Immature natural killer cell (primary cell): ENCODE data around the gene CAMK1G. TPM values are rescaled to one million over a fixed set of nuclear protein-coding genes. Genes with fewer than 3 reads are reported as not detected.

ENCODE experiments used
- DNase-seq, 3 donors: peaks; one replicate each; pipeline ENCODE4 v3.0.0; 2022; ENCODE audit warnings: mixed read lengths in 1 of 3
- H3K27ac Mint-ChIP-seq, 6 donors: one replicate each; pipeline ENCODE4 v1.8.0; 2020; ENCODE audit warnings: mixed read lengths in 6 of 6, mild to moderate bottlenecking in 5 of 6, inconsistent platforms in 4 of 6, moderate library complexity in 3 of 6
- H3K27me3 Mint-ChIP-seq, 3 donors: one replicate each; pipeline ENCODE4 v1.8.0; 2020 to 2021; ENCODE audit warnings: low read depth in 3 of 3, mild to moderate bottlenecking in 3 of 3, mixed read lengths in 3 of 3, moderate library complexity in 3 of 3, inconsistent platforms in 1 of 3
- H3K36me3 Mint-ChIP-seq, 3 donors: one replicate each; pipeline ENCODE4 v1.8.0; 2020; ENCODE audit warnings: mixed read lengths in 3 of 3, inconsistent platforms in 2 of 3, mild to moderate bottlenecking in 2 of 3
- H3K4me1 Mint-ChIP-seq, 2 donors: one replicate each; pipeline ENCODE4 v1.8.0; 2020; ENCODE audit warnings: inconsistent platforms in 2 of 2, mild to moderate bottlenecking in 2 of 2, mixed read lengths in 2 of 2, moderate library complexity in 1 of 2
- H3K4me3 Mint-ChIP-seq, 5 donors: one replicate each; pipeline ENCODE4 v1.8.0; 2020; ENCODE audit warnings: mild to moderate bottlenecking in 5 of 5, mixed read lengths in 5 of 5, inconsistent platforms in 3 of 5, moderate library complexity in 3 of 5
- H3K9me3 Mint-ChIP-seq, 6 donors: one replicate each; pipeline ENCODE4 v1.8.0; 2020; ENCODE audit warnings: mild to moderate bottlenecking in 6 of 6, mixed read lengths in 6 of 6, inconsistent platforms in 4 of 6, moderate library complexity in 3 of 6
- polyA plus RNA-seq, 3 donors: library from polyadenylated mRNA; unstranded; fragments of 300-500 nt; fragmentation: Illumina TruSeq; gene quantifications; one replicate each; pipeline ENCODE4 v1.2.3, GENCODE V29; 2021

Gene CAMK1G
- polyA plus RNA-seq, 3 donors from 2014 or later: not detected

DNA sequence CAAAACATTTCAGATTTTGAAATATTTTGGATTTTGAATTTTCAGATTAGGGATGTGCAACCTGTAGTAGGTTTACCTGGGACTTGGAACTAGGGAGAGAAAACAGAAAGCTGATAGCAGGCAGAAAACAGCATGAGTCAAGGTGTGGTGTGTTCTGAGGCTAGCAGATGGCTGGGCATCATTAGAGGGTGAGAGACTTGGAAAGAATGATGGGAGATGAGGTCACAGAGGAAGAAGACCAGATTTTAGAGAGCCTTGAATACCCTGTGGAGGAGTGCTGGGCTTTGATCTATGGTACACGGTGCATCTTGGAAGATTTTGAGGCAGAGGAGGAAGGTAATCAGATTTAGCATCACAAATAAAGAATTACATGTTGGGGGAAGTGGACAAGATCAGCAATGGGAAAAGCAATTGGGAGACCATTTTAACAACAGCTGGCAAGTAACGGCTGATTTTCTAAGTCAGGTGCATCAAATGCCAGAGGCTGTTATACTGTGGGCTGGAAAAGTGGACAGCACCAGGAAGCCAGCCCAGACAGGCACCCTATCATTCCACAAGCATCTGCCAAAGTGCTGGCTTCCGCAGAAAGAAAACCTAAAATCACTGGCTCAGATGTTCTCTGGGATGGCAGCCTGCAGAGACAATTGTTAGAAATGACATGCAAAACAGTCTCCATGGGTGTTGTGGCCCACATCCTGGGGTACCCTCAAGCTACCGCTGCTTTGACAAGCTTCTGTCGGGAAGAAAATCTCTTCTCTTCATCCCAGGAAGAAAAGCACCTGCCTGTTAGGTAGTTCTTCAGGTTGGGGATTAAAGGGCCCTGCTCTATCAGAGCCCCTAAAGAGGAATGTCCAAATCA lies 30.9 kb upstream of the CAMK1G start:
- no peaks in the 10 kb centered on the region for H3K4me1 Mint-ChIP-seq
- H3K36me3 Mint-ChIP-seq: no peaks in the 10 kb centered on the region
- H3K27ac Mint-ChIP-seq: no peak overlapping the region
- no peak for DNase-seq
- no peak overlapping the region for H3K4me3 Mint-ChIP-seq
- H3K9me3 Mint-ChIP-seq: no peaks in the 10 kb centered on the region
- H3K27me3 Mint-ChIP-seq: peaks cover 0 to 4% (median 2%) of the 10 kb centered on the region in 3 donors

GRCh38 chr1:209554761-209555611 lies 28.5 kb upstream of the CAMK1G start:
- peaks cover 1 to 4% (median 2%) of the 10 kb centered on the region in 3 donors for H3K27me3 Mint-ChIP-seq
- no peaks in the 10 kb centered on the region for H3K4me1 Mint-ChIP-seq
- no peaks in the 10 kb centered on the region for H3K9me3 Mint-ChIP-seq
- no peak overlapping the region for H3K27ac Mint-ChIP-seq
- no peak overlapping the region for H3K4me3 Mint-ChIP-seq
- no peak for DNase-seq
- H3K36me3 Mint-ChIP-seq: no peaks in the 10 kb centered on the region

GRCh38 chr1:209556162-209556690 lies 27.3 kb upstream of the CAMK1G start:
- Mint-ChIP-seq H3K4me1 (no peaks in the 10 kb centered on the region), H3K4me3 (no peak overlapping the region), H3K36me3 (no peaks in the 10 kb centered on the region), H3K9me3 (no peaks in the 10 kb centered on the region), H3K27ac (no peak overlapping the region), H3K27me3 (peaks cover 1 to 3% (median 2%) of the 10 kb centered on the region in 3 donors)
- DNase-seq: no peak

GRCh38 chr1:209557221-209557620 lies 26.3 kb upstream of the CAMK1G start:
- no peak overlapping the region for H3K4me3 Mint-ChIP-seq

DNA sequence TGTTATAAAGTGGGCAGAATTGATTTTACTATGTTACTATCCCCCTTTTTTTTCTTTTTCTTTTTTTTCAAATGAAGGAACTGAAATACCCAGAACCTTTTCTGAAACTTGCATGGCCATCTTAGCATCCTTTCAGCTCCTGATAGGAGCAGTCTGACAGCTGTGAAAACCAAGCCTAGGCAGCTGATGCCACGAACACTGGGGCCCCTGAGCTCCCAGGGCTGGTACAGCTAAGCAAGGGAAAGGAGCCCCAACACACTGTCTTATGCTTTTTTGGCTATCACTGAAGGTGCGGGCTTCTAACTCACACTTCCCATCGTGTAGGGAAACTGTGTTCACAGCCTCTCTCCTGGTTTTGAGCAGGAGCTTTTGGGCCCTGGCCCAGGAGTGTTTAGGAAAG lies 23.0 kb upstream of the CAMK1G start:
- peaks cover 2 to 5% (median 4%) of the 10 kb centered on the region in 3 donors for H3K27me3 Mint-ChIP-seq
- no peaks in the 10 kb centered on the region for H3K4me1 Mint-ChIP-seq
- no peaks in the 10 kb centered on the region for H3K9me3 Mint-ChIP-seq
- H3K4me3 Mint-ChIP-seq: no peak overlapping the region
- no peak for DNase-seq
- no peaks in the 10 kb centered on the region for H3K36me3 Mint-ChIP-seq
- no peak overlapping the region for H3K27ac Mint-ChIP-seq

More at GRCh38 chr1:209557221-209557620, 26.3 kb upstream of the CAMK1G start:
- peaks cover 1 to 4% (median 2%) of the 10 kb centered on the region in 3 donors for H3K27me3 Mint-ChIP-seq
- DNase-seq: no peak
- no peaks in the 10 kb centered on the region for H3K9me3 Mint-ChIP-seq
- no peak overlapping the region for H3K27ac Mint-ChIP-seq
- H3K4me1 Mint-ChIP-seq: no peaks in the 10 kb centered on the region
- no peaks in the 10 kb centered on the region for H3K36me3 Mint-ChIP-seq

DNA sequence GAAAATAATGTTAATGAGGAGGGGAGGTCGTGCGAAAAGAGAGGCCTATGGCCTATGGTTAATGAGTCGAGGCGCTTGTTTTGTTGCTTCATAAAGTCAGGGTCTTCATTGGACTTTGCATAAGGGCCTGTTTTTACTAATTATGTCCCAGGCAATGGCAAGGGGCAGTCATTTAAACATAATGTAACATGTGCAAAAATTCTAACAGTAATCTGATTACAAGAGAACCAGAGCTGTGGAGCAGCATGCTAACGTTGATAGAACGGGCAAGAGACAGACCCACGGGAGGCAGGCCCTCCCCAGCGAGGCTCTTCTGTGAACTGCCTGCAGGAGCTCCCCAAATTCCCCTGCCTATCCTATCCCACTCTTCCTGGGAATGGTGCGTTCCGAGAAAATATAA lies 22.6 kb upstream of the CAMK1G start:
- no peak for DNase-seq
- H3K36me3 Mint-ChIP-seq: no peaks in the 10 kb centered on the region

DNA sequence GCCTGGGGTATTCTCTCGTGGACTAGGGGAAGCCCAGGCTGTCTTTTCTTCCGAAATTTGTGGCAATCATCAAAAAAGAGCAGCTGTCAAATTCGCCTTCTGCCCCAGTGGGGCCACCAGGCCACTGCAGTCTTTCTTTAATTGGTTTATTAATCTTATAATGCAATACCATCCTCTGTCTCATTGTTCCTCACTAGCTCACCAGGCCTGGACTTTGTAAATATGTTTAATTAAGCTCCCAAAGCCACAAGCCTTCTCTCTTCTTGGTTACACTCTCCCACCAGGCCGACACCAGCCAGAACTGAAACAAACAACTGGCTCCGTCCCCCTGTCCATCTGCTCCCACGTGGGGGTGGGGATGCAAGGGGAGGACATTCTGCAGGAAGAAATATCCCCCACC lies 22.0 kb upstream of the CAMK1G start:
- no peaks in the 10 kb centered on the region for H3K36me3 Mint-ChIP-seq

More for the DNA sequence above, 22.6 kb upstream of the CAMK1G start:
- Mint-ChIP-seq H3K27me3 (peaks cover 2 to 6% (median 5%) of the 10 kb centered on the region in 3 donors), H3K9me3 (no peaks in the 10 kb centered on the region), H3K4me3 (no peak overlapping the region), H3K27ac (no peak overlapping the region), H3K4me1 (no peaks in the 10 kb centered on the region)

GRCh38 chr1:209564849-209565248 lies 18.7 kb upstream of the CAMK1G start:
- no peak for DNase-seq
- Mint-ChIP-seq H3K27me3 (peaks cover 5 to 12% (median 7%) of the 10 kb centered on the region in 3 donors), H3K27ac (no peak overlapping the region), H3K36me3 (no peaks in the 10 kb centered on the region), H3K4me3 (no peak overlapping the region), H3K4me1 (peaks cover 4% of the 10 kb centered on the region in 2 donors), H3K9me3 (no peaks in the 10 kb centered on the region)

More for the DNA sequence above, 22.0 kb upstream of the CAMK1G start:
- H3K9me3 Mint-ChIP-seq: no peaks in the 10 kb centered on the region
- H3K4me1 Mint-ChIP-seq: no peaks in the 10 kb centered on the region
- DNase-seq: no peak
- no peak overlapping the region for H3K4me3 Mint-ChIP-seq
- no peak overlapping the region for H3K27ac Mint-ChIP-seq
- H3K27me3 Mint-ChIP-seq: peaks cover 0 to 8% (median 8%) of the 10 kb centered on the region in 3 donors

DNA sequence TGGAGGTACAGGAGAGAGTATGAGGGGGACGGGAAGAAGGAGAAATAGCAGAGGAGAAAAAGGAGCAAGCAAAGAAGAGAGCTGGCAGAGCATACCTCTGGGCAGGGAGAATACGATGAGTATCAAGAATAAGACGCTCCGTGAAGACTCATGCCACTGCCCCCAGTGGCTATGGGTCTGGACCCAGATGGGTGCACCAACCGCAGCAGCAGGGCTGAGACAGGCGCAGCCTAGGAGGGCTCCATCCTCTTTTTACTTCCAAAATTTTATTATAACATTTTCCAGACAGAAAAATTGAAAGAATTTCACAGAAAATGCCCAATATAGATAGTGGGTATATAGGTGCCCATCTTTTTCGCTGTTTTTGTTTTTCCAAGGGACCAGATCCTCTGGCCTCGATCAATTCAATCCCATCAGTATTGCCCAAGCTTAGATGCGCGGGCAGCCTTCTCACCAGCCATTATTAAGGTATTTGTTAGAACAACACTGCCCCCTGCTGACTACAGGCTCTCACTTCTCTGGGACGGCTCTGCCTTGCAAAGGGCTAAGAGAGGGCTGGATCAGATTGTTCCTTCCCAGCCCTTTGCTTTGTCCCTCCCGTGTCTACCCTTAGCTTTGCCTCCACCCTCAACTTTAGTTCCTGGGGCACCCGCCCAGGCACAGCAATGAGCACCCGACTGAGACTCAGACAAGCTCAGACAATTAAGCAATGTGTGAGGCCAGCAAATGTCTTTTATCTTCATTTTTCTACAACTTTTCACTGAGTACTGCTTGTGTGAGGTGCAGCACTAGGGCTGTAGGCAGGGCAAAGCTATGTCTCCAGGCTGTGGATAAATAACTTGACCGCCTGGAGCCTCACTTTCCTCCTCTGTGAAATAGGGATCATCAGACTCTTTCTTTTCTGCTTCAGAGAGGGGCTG lies 17.5 kb upstream of the CAMK1G start:
- H3K27ac Mint-ChIP-seq: no peak overlapping the region
- H3K4me3 Mint-ChIP-seq: no peak overlapping the region
- peak; percentile 30 to 53 (median 41) for DNase-seq
- peaks cover 6 to 12% (median 7%) of the 10 kb centered on the region in 3 donors for H3K27me3 Mint-ChIP-seq
- no peaks in the 10 kb centered on the region for H3K36me3 Mint-ChIP-seq
- H3K9me3 Mint-ChIP-seq: no peaks in the 10 kb centered on the region
- peaks cover 6 to 8% of the 10 kb centered on the region in 2 donors for H3K4me1 Mint-ChIP-seq

DNA sequence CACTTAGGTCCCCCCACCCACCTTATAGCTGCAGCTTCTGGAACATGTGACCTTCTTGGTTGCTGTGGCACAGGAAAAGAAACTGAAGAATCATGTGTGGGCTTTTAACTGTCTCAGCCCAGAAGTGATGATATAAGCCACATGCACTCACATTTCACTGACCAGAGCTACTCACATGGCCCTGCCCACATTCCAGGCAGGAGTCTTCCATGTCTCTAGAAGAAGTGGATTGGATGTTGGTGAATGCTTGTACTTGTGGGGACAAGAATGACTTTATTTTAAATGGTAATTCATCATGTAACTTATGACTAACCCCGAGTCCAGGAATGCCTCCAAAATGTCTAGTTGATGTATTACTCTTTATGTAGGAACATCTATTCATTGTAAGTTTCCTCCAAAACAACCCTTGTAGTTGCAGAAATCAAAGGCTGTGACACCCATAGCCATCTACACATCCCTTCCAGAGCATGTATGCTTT lies 15.8 kb upstream of the CAMK1G start:
- Mint-ChIP-seq H3K4me1 (peaks cover 6 to 8% of the 10 kb centered on the region in 2 donors), H3K9me3 (no peaks in the 10 kb centered on the region), H3K4me3 (no peak overlapping the region), H3K27ac (no peak overlapping the region), H3K36me3 (no peaks in the 10 kb centered on the region), H3K27me3 (peaks cover 7 to 15% (median 8%) of the 10 kb centered on the region in 3 donors)
- no peak for DNase-seq

- peaks cover 4 to 18% (median 10%) of the 10 kb centered on the region in 3 donors for H3K27me3 Mint-ChIP-seq
- no peaks in the 10 kb centered on the region for H3K9me3 Mint-ChIP-seq
- no peaks in the 10 kb centered on the region for H3K36me3 Mint-ChIP-seq
- H3K27ac Mint-ChIP-seq: no peak overlapping the region
- peak; percentile 32 to 51 (median 39) for DNase-seq
- peak overlapping the region in 3 of 5 donors; percentile 16 to 63 (median 42) for H3K4me3 Mint-ChIP-seq
- H3K4me1 Mint-ChIP-seq: peaks cover 6 to 8% of the 10 kb centered on the region in 2 donors
Observed at GRCh38 chr1:209569455-209570207, 13.9 kb upstream of the CAMK1G start.

DNA sequence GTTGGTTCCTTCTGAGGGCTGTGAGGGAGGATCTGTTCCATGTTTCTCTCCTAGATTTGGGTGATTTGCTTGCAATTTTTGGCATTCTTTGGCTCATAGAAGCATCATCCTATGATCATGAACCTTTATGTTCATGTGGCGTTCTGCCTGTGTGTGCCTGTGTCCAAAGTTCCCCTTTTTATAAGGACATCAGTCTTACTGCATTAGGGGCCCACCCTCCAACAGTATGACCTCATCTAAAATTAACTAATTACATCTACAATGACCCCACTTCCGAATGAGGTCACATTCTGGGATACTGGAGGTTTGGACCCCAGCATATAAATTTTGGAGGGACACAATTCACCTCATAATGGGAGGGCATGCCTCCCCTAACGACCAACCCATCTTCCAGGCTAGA lies 12.8 kb upstream of the CAMK1G start:
- no peak for DNase-seq
- Mint-ChIP-seq H3K27me3 (peaks cover 2 to 18% (median 10%) of the 10 kb centered on the region in 3 donors), H3K4me3 (no peak overlapping the region), H3K27ac (no peak overlapping the region), H3K9me3 (no peaks in the 10 kb centered on the region), H3K36me3 (no peaks in the 10 kb centered on the region), H3K4me1 (peaks cover 6 to 8% of the 10 kb centered on the region in 2 donors)
